SHP77 treated with DMSO at 0.1 percent for 48 hours (cell line): Measurements from ENCODE around the gene RNF126.
"Not testable (repeated sequence)": the region's sequence is repeated elsewhere in the genome, so short reads cannot be mapped to it uniquely, and the experiment has no call there.

ENCODE experiments used
- DNase-seq: peaks from one replicate; lab custom pipeline; 2025; lab: John Stamatoyannopoulos, UW

Gene RNF126

GRCh38 chr19:662962-663681 is at the start of gene RNF126:
RNF126 (minus strand) TSS chr19:663214; CDS start chr19:663121, 93 bp downstream.
- peak; percentile 73 for DNase-seq

- DNase-seq = no peak
These were observed 48.2 kb upstream of the RNF126 start for GRCh38 chr19:711254-711653.

- DNase-seq = no peak
These were observed 47.8 kb upstream of the RNF126 start for GRCh38 chr19:710767-711166.

- DNase-seq = no peak
These were observed 47.1 kb upstream of the RNF126 start for GRCh38 chr19:709965-710571.

- DNase-seq = no peak
These were observed 46.4 kb upstream of the RNF126 start for GRCh38 chr19:709196-709964.

- DNase-seq = no peak
These were observed 45.4 kb upstream of the RNF126 start, which contains the start of gene PALM for GRCh38 chr19:708154-709143. PALM (plus strand) TSS chr19:708935; CDS start chr19:709147, 212 bp downstream.

GRCh38 chr19:704447-704741 is 41.4 kb upstream of the RNF126 start:
- DNase-seq = no peak

GRCh38 chr19:703651-704446 is 40.8 kb upstream of the RNF126 start:
- DNase-seq = no peak

- DNase-seq = no peak
These were observed 40.3 kb upstream of the RNF126 start for GRCh38 chr19:703329-703650.

GRCh38 chr19:702847-703246 is 39.8 kb upstream of the RNF126 start:
- DNase-seq = not testable (repeated sequence)

GRCh38 chr19:699885-700284 is 36.9 kb upstream of the RNF126 start:
- not testable (repeated sequence) for DNase-seq

GRCh38 chr19:698529-698928 is 35.5 kb upstream of the RNF126 start:
- DNase-seq = not testable (repeated sequence)

- DNase-seq = no peak
These were observed 32.4 kb upstream of the RNF126 start, which contains the start of gene PRSS57 for GRCh38 chr19:695352-695949. PRSS57 (minus strand) TSS chr19:695452; CDS start chr19:695430, 22 bp downstream.

- no peak for DNase-seq
These were observed 31.7 kb upstream of the RNF126 start for GRCh38 chr19:694481-695351.

- no peak for DNase-seq
These were observed 27.2 kb upstream of the RNF126 start for GRCh38 chr19:690203-690602.

- DNase-seq = no peak
These were observed 26.0 kb upstream of the RNF126 start for GRCh38 chr19:688992-689391.

GRCh38 chr19:688214-688613 is 25.2 kb upstream of the RNF126 start:
- DNase-seq = no peak

- no peak for DNase-seq
These were observed 24.7 kb upstream of the RNF126 start for GRCh38 chr19:687569-688166.

- DNase-seq = no peak
These were observed 23.7 kb upstream of the RNF126 start for GRCh38 chr19:686589-687297.
